ENCODE data around the gene TMEM132E. TPM values are rescaled to one million over a fixed set of nuclear protein-coding genes. Genes with fewer than 3 reads are reported as not detected.
A peak's percentile ranks its signal among the peaks of the same experiment; 100 is the strongest.

Gene TMEM132E
- total and polyA plus RNA-seq, 12 donors, result 0.04 to 0.09 TPM; not detected in 10

DNA sequence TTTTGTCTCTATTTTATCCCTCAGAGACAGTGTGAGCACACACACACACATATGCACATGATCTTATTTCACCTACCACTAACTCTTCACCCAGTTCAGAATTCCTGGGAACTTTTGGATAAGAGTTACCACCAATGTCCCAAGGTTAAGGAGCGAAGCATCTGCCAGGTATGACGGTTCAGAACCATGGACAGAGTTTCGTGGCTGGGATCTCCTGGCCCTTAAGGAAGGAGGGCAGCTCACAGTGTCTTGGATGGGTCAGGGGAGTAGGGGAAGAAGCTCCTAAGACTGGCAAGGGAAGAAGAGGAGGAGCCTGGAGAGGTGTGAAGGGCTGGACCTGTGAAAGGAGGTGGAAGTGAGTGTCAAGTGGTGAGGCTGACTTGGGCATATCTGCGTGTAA lies 23.0 kb upstream of the TMEM132E start:
- DNase-seq (no peak), ATAC-seq (no peak)
- TF ChIP-seq, protein P1, sequence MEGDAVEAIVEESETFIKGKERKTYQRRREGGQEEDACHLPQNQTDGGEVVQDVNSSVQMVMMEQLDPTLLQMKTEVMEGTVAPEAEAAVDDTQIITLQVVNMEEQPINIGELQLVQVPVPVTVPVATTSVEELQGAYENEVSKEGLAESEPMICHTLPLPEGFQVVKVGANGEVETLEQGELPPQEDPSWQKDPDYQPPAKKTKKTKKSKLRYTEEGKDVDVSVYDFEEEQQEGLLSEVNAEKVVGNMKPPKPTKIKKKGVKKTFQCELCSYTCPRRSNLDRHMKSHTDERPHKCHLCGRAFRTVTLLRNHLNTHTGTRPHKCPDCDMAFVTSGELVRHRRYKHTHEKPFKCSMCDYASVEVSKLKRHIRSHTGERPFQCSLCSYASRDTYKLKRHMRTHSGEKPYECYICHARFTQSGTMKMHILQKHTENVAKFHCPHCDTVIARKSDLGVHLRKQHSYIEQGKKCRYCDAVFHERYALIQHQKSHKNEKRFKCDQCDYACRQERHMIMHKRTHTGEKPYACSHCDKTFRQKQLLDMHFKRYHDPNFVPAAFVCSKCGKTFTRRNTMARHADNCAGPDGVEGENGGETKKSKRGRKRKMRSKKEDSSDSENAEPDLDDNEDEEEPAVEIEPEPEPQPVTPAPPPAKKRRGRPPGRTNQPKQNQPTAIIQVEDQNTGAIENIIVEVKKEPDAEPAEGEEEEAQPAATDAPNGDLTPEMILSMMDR (IDR thresholded peaks at IDR 0.05), result no peak
- Histone ChIP-seq H3K36me3 (no peaks in the 10 kb centered on the region), H3K9me3 (no peaks in the 10 kb centered on the region), H3K4me1 (no peaks in the 10 kb centered on the region), H3K4me3 (no peak overlapping the region), H3K27me3 (peaks cover 0 to 70% (median 44%) of the 10 kb centered on the region in 7 donors), H3K27ac (no peak overlapping the region)
- WGBS, 2 donors, result 9 to 10% methylated on average over 4 of the region's 4 CpGs
- intact Hi-C loops (cut with DNase I), result no loop called here

DNA sequence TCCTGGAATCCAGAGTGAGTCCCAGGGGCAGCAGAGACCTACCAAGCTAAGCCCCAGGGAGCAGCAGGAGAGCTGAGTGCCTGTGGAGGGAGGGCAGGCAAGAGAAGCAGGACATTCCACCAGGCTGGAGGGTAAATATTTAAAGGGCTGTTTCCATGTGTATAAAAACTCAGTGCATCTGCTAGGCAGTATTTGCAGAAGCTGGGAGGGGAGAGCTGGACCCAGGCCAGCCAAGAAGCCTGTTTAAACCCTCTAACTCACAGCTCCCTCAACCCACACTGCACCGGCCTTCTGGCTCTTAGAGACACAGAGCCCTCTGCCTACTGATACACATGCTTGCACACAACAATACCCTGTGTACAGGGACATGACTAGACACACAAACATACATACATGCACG lies 22.5 kb upstream of the TMEM132E start:
- Histone ChIP-seq H3K27me3 (peaks cover 0 to 69% (median 41%) of the 10 kb centered on the region in 7 donors), H3K4me1 (no peaks in the 10 kb centered on the region), H3K4me3 (no peak overlapping the region), H3K36me3 (no peaks in the 10 kb centered on the region), H3K27ac (no peak overlapping the region), H3K9me3 (no peaks in the 10 kb centered on the region)
- DNase-seq (no peak), ATAC-seq (no peak)
- 67 to 79% methylated on average over 2 of the region's 2 CpGs for WGBS, 2 donors
- intact Hi-C loops (cut with DNase I), result no loop called here
- TF ChIP-seq, protein P1 (IDR thresholded peaks at IDR 0.05), result no peak

DNA sequence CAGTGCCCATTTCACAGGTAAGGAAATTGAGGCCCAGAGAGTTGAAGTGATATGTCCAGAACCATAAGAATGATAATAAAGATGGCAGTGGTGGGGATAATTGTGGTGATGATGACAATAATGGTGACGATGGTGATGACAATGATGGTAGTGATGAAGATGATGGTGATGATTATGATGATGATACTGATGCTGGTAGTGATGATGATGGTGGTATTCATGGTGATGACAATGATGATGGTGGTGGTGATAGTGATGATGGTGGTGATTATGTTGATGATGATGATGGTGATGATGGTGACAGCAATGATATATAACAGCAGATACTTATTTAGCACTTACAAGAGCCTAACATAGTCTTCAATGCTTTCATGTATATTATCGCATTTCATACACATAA lies 18.1 kb upstream of the TMEM132E start:
- Histone ChIP-seq H3K36me3 (no peaks in the 10 kb centered on the region), H3K27me3 (peaks cover 0 to 59% (median 36%) of the 10 kb centered on the region in 7 donors)
- intact Hi-C loops (cut with DNase I), result no loop called here

DNA sequence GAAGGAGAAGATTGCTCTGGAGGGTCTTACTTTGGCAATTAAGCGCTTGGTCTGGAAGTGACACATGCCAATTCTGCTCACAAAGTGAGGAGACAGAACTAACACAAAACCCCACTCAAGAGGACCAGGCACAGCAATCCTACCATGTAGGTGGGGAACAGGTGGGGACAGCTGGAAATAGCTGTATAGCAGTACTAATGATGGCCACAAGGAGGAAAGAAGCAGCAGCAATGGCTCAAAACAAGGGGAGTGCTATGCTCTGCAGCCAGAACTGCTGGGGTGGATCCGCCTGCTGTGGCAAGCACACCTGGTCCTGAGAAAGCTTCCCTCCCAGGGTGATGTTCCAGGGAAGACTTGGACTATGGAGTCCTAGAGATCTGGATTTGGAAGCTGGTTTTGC lies 17.0 kb upstream of the TMEM132E start:
- H3K27me3 ChIP-seq, result peaks cover 0 to 64% (median 45%) of the 10 kb centered on the region in 7 donors
- WGBS, 2 donors, result 37 to 42% methylated on average over 2 of the region's 2 CpGs
- intact Hi-C loops (cut with DNase I), result no loop called here
- no peaks in the 10 kb centered on the region for H3K4me1 ChIP-seq
- H3K36me3 ChIP-seq, result no peaks in the 10 kb centered on the region
- no peaks in the 10 kb centered on the region for H3K9me3 ChIP-seq
- H3K4me3 ChIP-seq, result no peak overlapping the region
- TF ChIP-seq, protein P1 (IDR thresholded peaks at IDR 0.05), result peak in 3 of 9 donors; percentile 15 to 27 (median 23)
- H3K27ac ChIP-seq, result no peak overlapping the region
- ATAC-seq, result no peak
- DNase-seq, result no peak

More for the DNA sequence above, 18.1 kb upstream of the TMEM132E start:
- Histone ChIP-seq H3K4me3 (no peak overlapping the region), H3K4me1 (no peaks in the 10 kb centered on the region), H3K9me3 (no peaks in the 10 kb centered on the region), H3K27ac (no peak overlapping the region)
- DNase-seq (no peak), ATAC-seq (no peak)
- 74 to 87% methylated on average over 2 of the region's 2 CpGs for WGBS, 2 donors
- TF ChIP-seq, protein P1 (IDR thresholded peaks at IDR 0.05), result no peak
